Measurements from ENCODE around the gene CLCNKA. TPM values are rescaled to one million over a fixed set of nuclear protein-coding genes. Genes with fewer than 3 reads are reported as not detected.

Gene CLCNKA
- total and polyA plus RNA-seq, 2 of the 8 experiments (the other 6 are each of a cell fraction or from before 2014, with no cell fraction given) = 0.95 to 2.0 TPM

GRCh38 chr1:15998929-15999328 is 22.9 kb upstream of the CLCNKA start:
- Histone ChIP-seq H4K20me1 (replicated peaks in 1 of 2; ENCODE audit: control insufficient read depth in 1 of 2, insufficient read depth in 2 of 2, low read length in 2 of 2) (peaks cover 0 to 5% of the 10 kb centered on the region in 2 experiments), H2BK15ac (ENCODE audit: low read length) (no peak overlapping the region), H3K56ac (replicated peaks; ENCODE audit: insufficient read length, low read depth, low read length) (no peak overlapping the region), H3K23ac (ENCODE audit: insufficient read length) (no peak overlapping the region), H4K91ac (replicated peaks; ENCODE audit: insufficient read length, low read length) (no peak overlapping the region), H3K14ac (ENCODE audit: insufficient read length) (no peak overlapping the region), H2BK12ac (ENCODE audit: low read depth, low read length) (no peak overlapping the region), H2BK120ac (replicated peaks; ENCODE audit: low read depth, low read length) (no peak overlapping the region), H3K9me3 (ENCODE audit: insufficient read depth in 2 of 2, low read depth in 1 of 2, low read length in 1 of 2) (no peaks in the 10 kb centered on the region), H2AK5ac (ENCODE audit: low read depth, low read length) (no peak overlapping the region), H3K79me2 (ENCODE audit: control insufficient read depth in 1 of 2, insufficient read depth in 2 of 2, low read length in 2 of 2) (no peaks in the 10 kb centered on the region), H3K79me1 (ENCODE audit: low read depth, low read length) (no peaks in the 10 kb centered on the region), H2AFZ (ENCODE audit: low read length) (no peak overlapping the region), H3K36me3 (ENCODE audit: control insufficient read depth in 2 of 4, insufficient read depth in 4 of 4, low read length in 3 of 4) (no peaks in the 10 kb centered on the region), H3K4ac (replicated peaks; ENCODE audit: insufficient read length, low read depth, low read length) (no peak overlapping the region), H4K5ac (ENCODE audit: insufficient read length, low read depth, low read length) (no peak overlapping the region), H3K4me2 (ENCODE audit: insufficient read depth in 1 of 2, low read depth in 2 of 2, low read length in 2 of 2) (no peak overlapping the region), H2BK20ac (ENCODE audit: low read length) (no peak overlapping the region), H4K8ac (ENCODE audit: extremely low read depth, insufficient read depth, low read length) (no peak overlapping the region), H3K27me3 (replicated peaks in 1 of 4; ENCODE audit: control insufficient read depth in 3 of 4, extremely low read depth in 1 of 4, insufficient read depth in 3 of 4, low read length in 3 of 4) (peaks cover 0 to 3% (median 0%) of the 10 kb centered on the region in 4 experiments; a peak in 1 of 7 replicates), H3K23me2 (ENCODE audit: low read depth, low read length) (no peaks in the 10 kb centered on the region), H3K18ac (ENCODE audit: extremely low read depth, low read length) (no peak overlapping the region), H2BK5ac (ENCODE audit: low read depth, low read length) (no peak overlapping the region), H3K4me1 (replicated peaks in 1 of 4; ENCODE audit: control insufficient read depth in 3 of 4, insufficient read depth in 4 of 4, low read length in 3 of 4) (no peaks in the 10 kb centered on the region), H3K4me3 (ENCODE audit: extremely low read depth in 1 of 4, insufficient read depth in 2 of 4, low read depth in 3 of 4, low read length in 4 of 4) (no peak overlapping the region), H3K9ac (replicated peaks in 1 of 4; ENCODE audit: extremely low read depth in 1 of 4, low read depth in 3 of 4, low read length in 3 of 4) (no peak overlapping the region), H3K27ac (ENCODE audit: low read depth, low read length) (no peak overlapping the region)
- ChIA-PET POLR2A (ENCODE audit: partially characterized antibody) (interaction anchor here (1.2 kb wide), 1 partner anchor 15 kb away, joined by 3 read pairs; no protein-coding TSS in a partner anchor), CTCF (ENCODE audit: partially characterized antibody) (interaction anchor here (1.6 to 2.9 kb wide), 3 partner anchors 10 to 43 kb away, joined by 3 to 27 read pairs (median 5); no protein-coding TSS in a partner anchor)
- DNase-seq (ENCODE audit: low read depth in 1 of 2, low spot score in 2 of 2) (no peak), FAIRE-seq (no peak)
- 88% methylated on average over 11 of the region's 11 CpGs; no CpG with 5 or more reads in 1 of the 2 experiments for WGBS, 2 experiments (ENCODE audit: extremely low coverage in 1 of 2, insufficient coverage in 1 of 2, insufficient read length in 1 of 2, insufficient replicate concordance in 2 of 2, low coverage in 1 of 2, low lambda C conversion rate in 2 of 2, missing lambda C conversion rate in 1 of 2)
- TF ChIP-seq CHD2 (IDR thresholded peaks at IDR 0.05; ENCODE audit: low read length) (no peak), KDM1A (IDR thresholded peaks at IDR 0.05; ENCODE audit: borderline replicate concordance, low read length) (peak; percentile 77), SIX5 (IDR thresholded peaks at IDR 0.05; ENCODE audit: low read depth, low read length) (no peak), GTF2F1 (IDR thresholded peaks at IDR 0.05; ENCODE audit: borderline replicate concordance, low read depth, low read length) (no peak)
